OCI-LY1 (cell line): ENCODE measurements around the gene PNPLA3.

Source experiments
- EZH2 ChIP-seq: fragments of 200-600 bp; sonication (generic), shearing (Covaris generic); IDR thresholded peaks from 2 replicates; pipeline ENCODE4 v1.8.0; 2017; ENCODE audit warnings: borderline replicate concordance, mixed run types, mild to moderate bottlenecking, antibody characterized with exemption, low read length, moderate library complexity, mixed read lengths
- TF ChIP-seq, protein P1 (sequence below): fragments of 200-600 bp; sonication (generic), shearing (Covaris generic); IDR thresholded peaks from 2 replicates; pipeline ENCODE4 v1.5.1; 2017; ENCODE audit warnings: mild to moderate bottlenecking, antibody characterized with exemption, low read length, moderate library complexity, mixed read lengths

DNA sequence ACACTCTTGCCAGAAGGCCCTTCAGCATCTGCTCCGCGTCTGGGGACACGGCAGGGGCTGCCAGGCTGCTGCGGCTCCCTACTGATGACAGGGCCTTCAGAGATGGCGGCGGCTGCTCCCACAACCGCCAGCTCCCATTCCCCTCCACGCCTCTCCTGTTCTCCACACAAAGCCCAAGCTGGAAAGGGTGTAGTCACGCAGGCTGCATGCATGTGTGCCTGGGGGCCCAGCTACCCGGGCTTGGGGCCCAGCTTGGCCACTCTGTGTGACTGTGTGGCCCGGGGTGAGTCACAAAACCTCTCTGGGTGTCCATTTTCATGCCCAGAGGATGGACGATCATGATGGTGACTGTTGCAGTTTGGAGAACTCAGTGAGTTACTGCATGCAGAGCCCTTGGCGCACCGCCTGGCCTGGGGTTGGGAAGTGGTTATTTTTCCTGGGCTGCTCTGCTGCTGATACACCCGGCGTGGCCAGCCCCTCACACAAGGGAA, 68.8 kb downstream of the PNPLA3 start:
- TF ChIP-seq, protein P1, sequence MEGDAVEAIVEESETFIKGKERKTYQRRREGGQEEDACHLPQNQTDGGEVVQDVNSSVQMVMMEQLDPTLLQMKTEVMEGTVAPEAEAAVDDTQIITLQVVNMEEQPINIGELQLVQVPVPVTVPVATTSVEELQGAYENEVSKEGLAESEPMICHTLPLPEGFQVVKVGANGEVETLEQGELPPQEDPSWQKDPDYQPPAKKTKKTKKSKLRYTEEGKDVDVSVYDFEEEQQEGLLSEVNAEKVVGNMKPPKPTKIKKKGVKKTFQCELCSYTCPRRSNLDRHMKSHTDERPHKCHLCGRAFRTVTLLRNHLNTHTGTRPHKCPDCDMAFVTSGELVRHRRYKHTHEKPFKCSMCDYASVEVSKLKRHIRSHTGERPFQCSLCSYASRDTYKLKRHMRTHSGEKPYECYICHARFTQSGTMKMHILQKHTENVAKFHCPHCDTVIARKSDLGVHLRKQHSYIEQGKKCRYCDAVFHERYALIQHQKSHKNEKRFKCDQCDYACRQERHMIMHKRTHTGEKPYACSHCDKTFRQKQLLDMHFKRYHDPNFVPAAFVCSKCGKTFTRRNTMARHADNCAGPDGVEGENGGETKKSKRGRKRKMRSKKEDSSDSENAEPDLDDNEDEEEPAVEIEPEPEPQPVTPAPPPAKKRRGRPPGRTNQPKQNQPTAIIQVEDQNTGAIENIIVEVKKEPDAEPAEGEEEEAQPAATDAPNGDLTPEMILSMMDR: no peak
- TF ChIP-seq EZH2: no peak
